ENCODE data around the gene BTG3.

BTG3 gene

DNA sequence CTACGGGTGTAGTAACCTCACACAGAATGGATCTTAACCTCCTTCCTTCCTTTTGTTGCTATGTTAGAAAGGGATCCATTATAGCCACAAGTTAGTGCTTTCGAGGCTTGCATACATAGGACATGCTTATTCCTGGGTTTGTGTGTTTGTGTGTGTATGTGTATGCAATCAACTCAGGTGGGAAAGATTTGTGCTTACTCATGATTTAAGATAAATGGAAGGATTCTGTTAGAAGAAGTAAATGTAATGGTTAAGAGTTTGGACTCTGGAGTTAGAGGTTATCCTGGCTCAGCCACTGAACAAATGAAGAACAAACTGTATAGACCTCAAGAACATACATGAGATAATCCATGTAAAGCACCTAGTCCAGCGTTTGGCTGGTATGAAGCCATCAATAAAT lies 28.8 kb downstream of the BTG3 start:
- DNase-seq, result no peak

DNA sequence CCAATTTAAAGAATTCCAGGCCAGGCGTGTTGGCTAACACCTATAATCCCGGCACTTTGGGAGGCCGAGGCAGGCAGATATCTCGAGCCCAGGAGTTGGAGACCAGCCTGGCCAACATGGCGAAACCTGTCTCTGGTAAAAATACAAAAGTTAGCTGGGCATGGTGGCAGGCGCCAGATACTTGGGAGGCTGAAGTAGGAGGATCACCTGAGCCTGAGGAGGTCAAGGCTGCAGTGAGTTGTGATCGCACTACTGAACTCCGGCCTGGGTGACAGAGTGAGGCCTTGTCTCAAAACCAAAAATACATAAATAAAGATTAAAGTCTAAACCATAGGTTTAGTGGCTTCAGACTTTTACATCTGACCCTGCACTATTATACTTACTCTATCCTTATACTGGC lies 32.4 kb downstream of the BTG3 start:
- DNase-seq, result no peak

DNA sequence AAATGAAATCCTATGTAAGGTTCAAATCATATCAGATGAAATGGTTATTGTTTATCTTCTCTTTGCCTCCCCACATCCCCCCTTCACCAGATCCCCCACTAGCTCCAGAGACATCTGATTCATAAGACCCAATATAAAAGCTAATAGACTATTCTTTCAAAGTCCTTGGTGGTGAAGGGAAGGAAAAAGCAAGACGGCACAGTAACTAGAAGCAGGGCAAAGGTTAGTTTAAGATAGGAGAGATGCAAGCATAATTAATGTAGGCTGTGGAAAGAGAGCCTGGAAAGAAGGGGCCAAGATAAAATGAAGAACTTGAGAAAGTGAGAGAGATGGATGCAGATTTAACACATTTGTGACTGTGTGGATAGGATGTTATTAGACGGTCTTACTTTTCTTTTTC lies 33.8 kb downstream of the BTG3 start:
- no peak for DNase-seq

DNA sequence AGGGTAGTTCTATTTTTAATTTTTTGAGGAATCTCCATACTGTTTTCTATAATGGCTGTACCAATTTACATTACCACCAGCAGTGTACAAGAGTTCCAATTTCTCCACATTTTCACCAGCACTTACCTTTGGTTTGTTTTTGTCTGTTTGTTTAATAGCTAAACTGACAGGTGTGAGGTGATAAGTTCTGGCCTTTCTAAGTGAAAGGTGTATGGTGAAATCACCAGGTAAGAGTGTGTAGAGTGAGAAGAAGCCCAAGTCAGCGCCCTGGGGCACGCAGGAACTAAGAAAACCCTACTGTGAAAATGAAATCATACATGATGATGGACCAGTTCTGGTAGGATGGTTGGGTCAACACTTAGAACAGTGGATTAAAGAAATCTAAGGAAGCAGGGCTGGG lies 34.5 kb downstream of the BTG3 start:
- no peak for DNase-seq

DNA sequence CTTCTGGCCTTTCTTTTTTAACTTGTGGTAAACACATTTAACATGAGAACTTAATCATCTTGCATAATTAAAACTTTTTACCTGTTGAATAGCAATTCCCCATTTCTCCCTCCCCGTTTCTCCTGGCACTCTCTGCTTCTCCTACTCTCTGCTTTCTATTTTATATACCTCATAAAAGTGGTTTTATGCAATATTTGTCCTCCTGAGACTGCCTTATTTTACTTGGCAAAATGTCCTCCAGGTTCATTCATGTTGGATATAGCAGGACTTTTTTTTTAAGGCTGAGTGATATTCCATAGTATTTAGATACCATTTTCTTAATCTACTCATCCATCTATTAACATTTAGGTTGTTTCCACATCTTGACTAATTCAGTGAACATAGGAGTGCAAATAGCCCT lies 35.0 kb downstream of the BTG3 start:
- no peak for DNase-seq

DNA sequence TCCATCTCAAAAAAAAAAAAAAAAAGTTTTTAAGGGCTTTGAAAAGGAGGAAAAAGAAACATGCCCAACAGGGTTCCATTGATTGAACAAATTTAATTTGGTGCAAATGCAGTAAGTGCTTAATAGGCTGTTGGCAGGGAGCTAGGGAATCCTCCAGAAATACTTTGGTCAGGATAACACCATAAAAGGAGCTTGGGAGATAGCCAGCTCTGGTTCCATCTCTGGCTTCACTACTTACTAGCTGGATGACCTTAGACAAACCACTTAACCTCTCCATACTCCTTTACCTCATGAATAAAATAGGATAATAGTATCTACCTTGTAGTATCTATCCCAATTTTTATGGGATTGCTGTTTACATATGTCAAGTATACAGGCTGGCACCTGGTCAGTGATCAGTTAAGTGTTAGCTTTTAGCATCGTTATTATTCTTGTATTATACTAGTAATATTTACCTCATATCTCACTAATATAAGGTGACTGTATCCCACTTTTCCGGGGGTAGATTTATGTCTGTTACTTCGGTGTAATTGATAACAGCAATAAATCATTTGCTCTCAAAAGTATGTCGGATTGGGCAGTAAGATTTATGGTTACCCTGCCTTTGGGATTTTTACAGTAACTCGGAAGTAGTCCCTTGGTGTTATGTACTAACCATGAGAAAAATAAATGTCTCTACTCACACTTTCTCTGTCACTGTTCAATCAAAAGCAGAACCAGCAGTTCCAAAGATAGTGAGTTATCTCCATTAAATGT lies 36.4 kb downstream of the BTG3 start:
- DNase-seq, result no peak

DNA sequence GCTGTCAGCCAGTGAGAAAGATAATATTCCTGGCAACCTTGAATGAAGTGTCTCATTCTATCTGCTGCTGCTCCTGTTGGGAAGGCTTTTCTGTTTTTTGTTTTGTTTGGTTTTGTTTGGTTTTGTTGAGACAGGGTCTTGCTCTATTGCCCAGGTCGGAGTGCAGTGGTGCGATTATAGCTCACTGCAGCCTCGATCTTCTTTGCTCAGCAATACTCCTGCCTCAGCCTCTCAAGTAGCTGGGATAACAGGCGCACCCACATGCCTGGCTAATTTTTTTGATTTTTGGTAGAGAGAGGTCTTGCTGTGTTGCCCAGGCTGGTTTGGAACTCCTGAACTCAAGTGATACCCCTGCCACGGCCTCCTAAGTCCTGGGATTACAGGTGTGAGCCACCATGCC lies 37.6 kb downstream of the BTG3 start:
- no peak for DNase-seq

DNA sequence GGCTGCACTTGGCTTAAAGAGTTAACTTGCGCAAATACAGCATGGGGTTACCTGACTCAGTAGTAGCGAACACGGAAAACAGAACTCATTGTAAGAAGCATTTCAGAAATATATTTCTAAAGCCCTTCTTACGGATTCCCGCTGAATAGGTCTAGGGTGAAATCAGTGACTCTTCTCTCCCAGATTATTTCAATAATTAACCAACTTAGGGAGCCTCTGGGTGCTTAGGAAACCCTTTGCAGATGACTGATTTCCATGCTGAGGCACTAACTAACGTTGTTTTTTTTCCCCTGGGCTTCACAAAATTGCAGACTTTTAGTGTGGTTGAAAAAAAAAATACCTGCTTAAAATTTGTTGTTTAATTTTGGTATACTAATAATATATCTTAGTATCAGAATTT lies 40.3 kb downstream of the BTG3 start:
- no peak for DNase-seq

DNA sequence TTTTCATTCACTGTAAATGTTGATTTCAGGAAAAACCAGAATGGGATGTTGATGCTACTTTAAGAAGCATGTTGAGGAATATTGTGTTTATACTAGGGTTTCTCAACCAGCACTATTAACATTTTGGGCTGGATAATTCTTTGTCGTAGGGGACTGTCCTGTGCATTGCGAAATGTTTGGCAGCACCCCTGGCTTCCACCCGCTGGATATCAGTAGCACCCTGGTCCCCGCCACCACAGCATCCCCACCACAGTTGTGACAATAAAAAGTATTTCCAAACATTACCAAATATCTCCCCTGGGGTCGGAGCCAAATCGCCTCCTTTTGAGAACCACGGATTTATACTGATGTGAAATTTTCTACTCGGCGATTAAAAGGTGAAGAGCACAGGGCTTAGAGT lies 41.9 kb downstream of the BTG3 start:
- no peak for DNase-seq

DNA sequence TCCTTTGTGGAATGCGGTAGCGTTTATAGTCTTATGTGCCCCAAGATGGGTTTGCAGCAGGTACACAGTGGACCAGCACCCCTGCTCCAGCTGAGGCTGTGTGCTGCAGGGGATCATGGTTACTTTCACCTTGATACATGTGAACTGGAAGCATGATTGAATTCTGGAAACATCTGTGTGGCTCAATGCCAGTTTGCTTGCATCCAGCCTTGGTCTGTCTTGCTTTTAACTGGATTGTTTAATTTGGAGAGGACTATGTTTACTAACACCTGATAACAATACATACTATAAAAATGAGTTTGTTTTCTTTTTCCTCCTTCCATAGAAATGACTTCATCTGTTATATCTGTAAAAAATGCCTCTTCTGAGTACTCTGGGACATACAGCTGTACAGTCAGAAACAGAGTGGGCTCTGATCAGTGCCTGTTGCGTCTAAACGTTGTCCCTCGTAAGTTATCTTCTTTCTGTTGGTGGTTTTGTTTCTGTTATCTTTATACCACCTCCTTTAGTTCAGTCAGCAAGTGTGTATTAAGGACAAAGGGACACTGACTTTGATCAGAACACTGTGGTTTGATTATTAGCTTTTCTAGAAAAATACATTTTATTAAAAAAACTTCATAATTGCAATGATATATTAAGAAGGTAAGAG lies 52.2 kb downstream of the BTG3 start:
- no peak for DNase-seq

DNA sequence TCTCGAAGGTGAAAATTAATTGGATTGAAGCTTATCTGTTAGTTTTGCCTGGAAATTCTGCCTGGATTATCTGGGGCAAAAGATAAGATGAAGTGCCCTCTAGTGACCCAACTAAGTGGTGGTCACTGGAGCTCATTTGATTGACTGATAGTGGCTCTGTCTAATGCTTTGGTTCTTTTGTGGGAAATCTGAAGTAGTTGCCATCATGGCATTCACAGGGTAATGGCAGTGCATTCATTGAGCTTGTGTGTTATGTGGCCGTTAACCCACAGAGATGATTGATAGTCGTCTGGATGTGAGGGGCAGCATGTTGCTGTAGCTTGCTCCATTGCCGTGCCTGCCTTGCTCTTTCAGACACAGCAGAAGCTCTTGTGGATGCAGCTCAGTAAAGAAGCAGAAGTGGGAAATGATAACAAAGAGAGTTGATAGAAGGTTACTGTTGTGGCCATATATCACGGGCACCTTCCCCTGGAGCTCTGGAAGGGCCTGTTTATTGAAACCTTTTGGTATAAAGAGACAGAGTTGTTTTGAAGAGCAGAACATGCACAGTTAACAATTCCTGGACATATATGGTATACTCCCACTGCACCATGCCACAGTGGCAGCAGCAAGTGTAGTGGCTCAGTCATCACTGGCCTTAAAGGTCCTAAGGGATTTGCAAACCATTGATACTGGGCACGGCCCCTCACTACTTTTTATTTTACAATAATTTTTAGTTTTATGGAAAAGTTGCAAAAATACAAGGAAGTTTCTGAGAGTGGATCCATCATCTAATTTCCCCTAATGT lies 57.8 kb downstream of the BTG3 start:
- DNase-seq, result no peak

DNA sequence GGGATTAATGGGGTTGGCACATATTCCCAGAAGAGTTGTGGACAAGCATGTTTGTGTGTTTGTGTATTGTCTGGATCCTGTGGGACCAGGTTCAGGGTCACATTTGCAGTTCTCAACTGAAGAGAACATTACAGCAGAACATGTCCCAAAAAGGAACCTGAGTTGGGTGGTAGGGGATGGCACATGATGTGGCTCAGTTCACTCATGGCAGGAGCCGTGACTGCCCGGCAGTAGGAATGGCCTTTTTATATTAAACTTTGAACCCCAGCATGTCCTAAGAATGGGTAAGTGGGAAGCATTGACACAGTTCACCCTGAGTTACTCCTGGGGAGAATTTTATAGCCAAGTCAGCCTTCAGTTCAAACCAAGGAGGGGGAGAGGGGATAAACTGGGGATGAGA lies 58.6 kb downstream of the BTG3 start:
- no peak for DNase-seq

DNA sequence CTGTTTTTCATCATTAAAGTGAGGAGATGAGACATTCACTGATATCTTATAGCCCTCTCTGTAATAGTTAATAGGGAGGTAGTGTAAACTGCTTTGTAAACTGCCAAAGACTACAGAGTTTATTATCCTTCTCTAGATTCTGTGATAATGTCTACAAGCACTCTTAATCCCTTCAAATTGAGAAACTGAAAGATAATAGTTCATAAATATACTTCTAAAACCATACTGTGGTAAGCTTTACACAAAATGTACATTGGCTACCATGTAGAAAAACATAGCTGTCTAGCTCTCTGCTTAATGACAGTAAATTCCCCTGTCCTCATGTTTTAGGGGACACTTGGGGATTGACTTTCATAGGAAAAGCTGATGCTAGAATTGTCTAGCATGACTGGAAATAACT lies 60.3 kb downstream of the BTG3 start:
- no peak for DNase-seq

DNA sequence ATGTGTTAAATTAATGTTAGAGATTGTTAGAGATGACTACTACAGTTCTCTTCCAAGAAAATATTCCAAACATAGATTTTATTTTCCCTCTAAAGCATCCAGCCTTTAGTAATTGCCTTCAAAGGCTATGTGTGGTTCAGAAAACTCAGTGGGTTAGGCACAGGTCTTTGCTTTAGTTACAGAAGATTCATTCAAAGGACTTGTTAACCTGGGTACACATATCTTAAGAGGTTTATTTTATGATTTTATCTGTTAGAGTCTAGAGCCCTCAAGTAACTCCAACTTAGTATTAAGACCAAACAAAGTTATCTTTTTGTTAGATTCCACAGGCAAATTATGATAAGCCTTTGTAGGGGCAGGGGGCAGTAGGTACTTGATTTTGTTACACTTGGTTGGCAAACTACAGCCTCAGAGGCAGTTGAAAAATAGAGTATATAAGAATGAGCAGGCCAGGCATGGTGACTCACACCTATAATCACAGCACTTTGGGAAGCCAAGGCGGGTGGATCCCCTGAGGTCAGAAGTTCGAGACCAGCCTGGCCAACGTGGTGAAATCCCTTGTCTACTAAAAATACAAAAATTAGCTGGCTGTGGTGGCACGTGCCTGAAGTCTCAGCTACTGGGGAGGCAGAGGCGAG lies 61.9 kb downstream of the BTG3 start:
- DNase-seq, result no peak

DNA sequence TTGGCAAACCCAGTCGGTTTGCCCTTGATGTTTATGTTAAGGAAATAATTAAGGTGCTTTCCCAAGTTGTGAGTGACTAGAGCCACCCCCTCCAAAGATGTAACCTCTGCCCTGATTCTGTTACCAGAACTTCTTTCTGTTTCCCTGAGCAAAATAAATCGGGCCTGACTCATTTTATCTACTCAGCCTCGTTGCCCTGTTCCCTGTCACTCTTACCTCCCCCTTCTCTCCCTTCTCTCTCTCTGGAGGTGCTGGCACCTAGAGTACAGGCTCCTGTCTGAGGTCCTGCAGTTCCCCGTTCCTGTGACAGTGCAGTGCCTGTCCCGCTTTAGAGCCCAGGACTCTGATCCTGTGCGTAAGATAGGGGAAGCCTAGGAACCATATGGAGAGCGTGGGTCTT lies 64.4 kb downstream of the BTG3 start:
- no peak for DNase-seq

DNA sequence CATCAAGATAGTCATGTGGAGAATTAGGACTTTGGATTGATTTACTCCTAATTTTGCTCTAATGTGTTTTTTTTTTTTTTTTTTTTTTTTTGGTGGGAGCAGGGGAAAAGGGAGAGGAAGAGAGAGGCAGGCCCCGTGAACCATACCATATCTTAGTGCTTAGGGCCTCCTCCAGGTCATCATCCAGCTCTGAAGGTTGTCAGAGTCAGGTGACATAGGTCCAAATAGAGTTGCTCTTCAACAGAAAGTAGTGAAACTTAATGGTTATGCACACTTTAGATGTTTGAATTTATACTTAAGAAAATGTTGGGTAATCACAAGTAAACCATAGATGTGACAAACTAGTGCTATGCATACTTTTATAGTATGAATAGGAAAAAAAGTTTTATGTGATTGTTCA lies 67.7 kb downstream of the BTG3 start:
- DNase-seq, result no peak
